ENCODE results near the gene BLMH.

Gene BLMH

GRCh38 chr17:30219833-30220232 is 71.9 kb downstream of the BLMH start:
- no peaks in the 10 kb centered on the region for H4K20me1 ChIP-seq (ENCODE audit: insufficient read depth, low read length, poor library complexity, severe bottlenecking)

GRCh38 chr17:30219315-30219714 is 72.4 kb downstream of the BLMH start:
- no peak for TF ChIP-seq CTCF (conservative IDR thresholded peaks at IDR 0.05; ENCODE audit: low read length)
- TF ChIP-seq EZH2phosphoT487 (IDR thresholded peaks at IDR 0.05; ENCODE audit: borderline replicate concordance): no peak
- no peak overlapping the region for H3K4me2 ChIP-seq (ENCODE audit: low read depth, low read length, poor library complexity, severe bottlenecking)
- H3K9ac ChIP-seq (ENCODE audit: low read depth, low read length, poor library complexity, severe bottlenecking): no peak overlapping the region
- H3K79me2 ChIP-seq (ENCODE audit: insufficient read depth, low read length): no peaks in the 10 kb centered on the region
- H4K20me1 ChIP-seq (ENCODE audit: insufficient read depth, low read length, poor library complexity, severe bottlenecking): no peaks in the 10 kb centered on the region
- no peaks in the 10 kb centered on the region for H3K36me3 ChIP-seq (ENCODE audit: insufficient read depth, low read length)
- no peaks in the 10 kb centered on the region for H3K4me1 ChIP-seq (ENCODE audit: insufficient read depth, low read length, poor library complexity, severe bottlenecking)
- no peaks in the 10 kb centered on the region for H3K9me3 ChIP-seq (ENCODE audit: insufficient read depth, low read depth, low read length)
- no peak overlapping the region for H2AFZ ChIP-seq (ENCODE audit: low read length)
- no peaks in the 10 kb centered on the region for H3F3A ChIP-seq (ENCODE audit: low read depth)
- H3K4me3 ChIP-seq (ENCODE audit: low read length, poor library complexity, severe bottlenecking): no peak overlapping the region
- no peaks in the 10 kb centered on the region for H3K27me3 ChIP-seq (ENCODE audit: insufficient read depth, low read length, poor library complexity, severe bottlenecking)
- H3K9me2 ChIP-seq (replicated peaks; ENCODE audit: low read depth, low read length): no peaks in the 10 kb centered on the region

More at GRCh38 chr17:30219833-30220232, 71.9 kb downstream of the BLMH start:
- Histone ChIP-seq H3K9me2 (replicated peaks; ENCODE audit: low read depth, low read length) (no peaks in the 10 kb centered on the region), H3K4me2 (ENCODE audit: low read depth, low read length, poor library complexity, severe bottlenecking) (no peak overlapping the region), H2AFZ (ENCODE audit: low read length) (no peak overlapping the region), H3K36me3 (ENCODE audit: insufficient read depth, low read length) (no peaks in the 10 kb centered on the region), H3F3A (ENCODE audit: low read depth) (no peaks in the 10 kb centered on the region), H3K27me3 (ENCODE audit: insufficient read depth, low read length, poor library complexity, severe bottlenecking) (no peaks in the 10 kb centered on the region), H3K9me3 (ENCODE audit: insufficient read depth, low read depth, low read length) (no peaks in the 10 kb centered on the region), H3K4me1 (ENCODE audit: insufficient read depth, low read length, poor library complexity, severe bottlenecking) (no peaks in the 10 kb centered on the region), H3K79me2 (ENCODE audit: insufficient read depth, low read length) (no peaks in the 10 kb centered on the region), H3K4me3 (ENCODE audit: low read length, poor library complexity, severe bottlenecking) (no peak overlapping the region), H3K9ac (ENCODE audit: low read depth, low read length, poor library complexity, severe bottlenecking) (no peak overlapping the region)
- no peak for TF ChIP-seq EZH2phosphoT487 (IDR thresholded peaks at IDR 0.05; ENCODE audit: borderline replicate concordance)

GRCh38 chr17:30218799-30219198 is 72.9 kb downstream of the BLMH start:
- no peaks in the 10 kb centered on the region for H3K9me3 ChIP-seq (ENCODE audit: insufficient read depth, low read depth, low read length)
- no peaks in the 10 kb centered on the region for H3F3A ChIP-seq (ENCODE audit: low read depth)
- no peak for TF ChIP-seq CTCF (conservative IDR thresholded peaks at IDR 0.05; ENCODE audit: low read length)
- no peaks in the 10 kb centered on the region for H3K36me3 ChIP-seq (ENCODE audit: insufficient read depth, low read length)
- no peak overlapping the region for H2AFZ ChIP-seq (ENCODE audit: low read length)
- no peaks in the 10 kb centered on the region for H3K79me2 ChIP-seq (ENCODE audit: insufficient read depth, low read length)
- H3K27me3 ChIP-seq (ENCODE audit: insufficient read depth, low read length, poor library complexity, severe bottlenecking): no peaks in the 10 kb centered on the region
- H3K4me3 ChIP-seq (ENCODE audit: low read length, poor library complexity, severe bottlenecking): no peak overlapping the region
- H3K9me2 ChIP-seq (replicated peaks; ENCODE audit: low read depth, low read length): no peaks in the 10 kb centered on the region
- H3K9ac ChIP-seq (ENCODE audit: low read depth, low read length, poor library complexity, severe bottlenecking): no peak overlapping the region
- H4K20me1 ChIP-seq (ENCODE audit: insufficient read depth, low read length, poor library complexity, severe bottlenecking): no peaks in the 10 kb centered on the region
- no peak overlapping the region for H3K4me2 ChIP-seq (ENCODE audit: low read depth, low read length, poor library complexity, severe bottlenecking)
- no peaks in the 10 kb centered on the region for H3K4me1 ChIP-seq (ENCODE audit: insufficient read depth, low read length, poor library complexity, severe bottlenecking)

- Histone ChIP-seq H3K4me1 (ENCODE audit: insufficient read depth, low read length, poor library complexity, severe bottlenecking) (no peaks in the 10 kb centered on the region), H3K9me2 (replicated peaks; ENCODE audit: low read depth, low read length) (no peaks in the 10 kb centered on the region), H4K20me1 (ENCODE audit: insufficient read depth, low read length, poor library complexity, severe bottlenecking) (no peaks in the 10 kb centered on the region), H3K4me3 (ENCODE audit: low read length, poor library complexity, severe bottlenecking) (no peak overlapping the region), H2AFZ (ENCODE audit: low read length) (no peak overlapping the region), H3K79me2 (ENCODE audit: insufficient read depth, low read length) (no peaks in the 10 kb centered on the region), H3K9ac (ENCODE audit: low read depth, low read length, poor library complexity, severe bottlenecking) (no peak overlapping the region), H3K36me3 (ENCODE audit: insufficient read depth, low read length) (no peaks in the 10 kb centered on the region), H3K9me3 (ENCODE audit: insufficient read depth, low read depth, low read length) (no peaks in the 10 kb centered on the region), H3K4me2 (ENCODE audit: low read depth, low read length, poor library complexity, severe bottlenecking) (no peak overlapping the region), H3K27me3 (ENCODE audit: insufficient read depth, low read length, poor library complexity, severe bottlenecking) (no peaks in the 10 kb centered on the region), H3F3A (ENCODE audit: low read depth) (no peaks in the 10 kb centered on the region)
- TF ChIP-seq EZH2phosphoT487 (IDR thresholded peaks at IDR 0.05; ENCODE audit: borderline replicate concordance) (no peak), CTCF (conservative IDR thresholded peaks at IDR 0.05; ENCODE audit: low read length) (no peak)
These were observed 73.9 kb downstream of the BLMH start for GRCh38 chr17:30217746-30218245.
